Natural killer cell (primary cell): Measurements from ENCODE around the gene DLAT. TPM values are rescaled to one million over a fixed set of nuclear protein-coding genes. Genes with fewer than 3 reads are reported as not detected.

Source experiments
- ATAC-seq, 3 donors: fragments of 150-1000 bp in 2 of 3; fragments of 200-7000 bp in 1 of 3; cut with Tn5 transposase; 1 replicate in 1 of 3; 2 replicates in 2 of 3; pipeline ENCODE4 v1.10.0; 2021; ENCODE audit warnings: mild to moderate bottlenecking in 2 of 3, moderate library complexity in 2 of 3
- DNase-seq, 2 donors: peaks; one replicate each; pipeline versions ENCODE4 v3.0.0 to v3.0.0-alpha.2; 2013 to 2021; ENCODE audit warnings: mixed read lengths in 1 of 2
- H3K27ac ChIP-seq: one replicate; pipeline ENCODE4 v1.5.1; 2013; ENCODE audit warnings: mild to moderate bottlenecking, low read length
- H3K27me3 ChIP-seq: one replicate; pipeline ENCODE4 v1.6.1; 2013; ENCODE audit warnings: low read length; ENCODE audit not compliant: control insufficient read depth, insufficient read depth
- H3K36me3 ChIP-seq: one replicate; pipeline ENCODE4 v1.6.1; 2013; ENCODE audit warnings: low read length; ENCODE audit not compliant: control insufficient read depth, insufficient read depth
- H3K4me1 ChIP-seq: one replicate; pipeline ENCODE4 v1.6.1; 2013; ENCODE audit warnings: low read length; ENCODE audit not compliant: control insufficient read depth, insufficient read depth
- H3K4me3 ChIP-seq: one replicate; pipeline ENCODE4 v1.5.1; 2013; ENCODE audit warnings: low read length
- H3K9me3 ChIP-seq: one replicate; pipeline ENCODE4 v1.6.1; 2013; ENCODE audit warnings: low read length; ENCODE audit not compliant: control insufficient read depth, insufficient read depth
- H3K27ac Mint-ChIP-seq, 2 donors: one replicate each; pipeline ENCODE4 v1.8.0; 2022; ENCODE audit warnings: mild to moderate bottlenecking in 2 of 2, mixed read lengths in 2 of 2, moderate library complexity in 1 of 2
- H3K27me3 Mint-ChIP-seq, 2 donors: one replicate each; pipeline ENCODE4 v1.8.0; 2022; ENCODE audit warnings: low read depth in 2 of 2, mixed read lengths in 2 of 2
- H3K36me3 Mint-ChIP-seq: one replicate; pipeline ENCODE4 v1.8.0; 2022; ENCODE audit warnings: mixed read lengths
- H3K4me1 Mint-ChIP-seq, 2 donors: one replicate each; pipeline ENCODE4 v1.8.0; 2022; ENCODE audit warnings: mixed read lengths in 2 of 2
- H3K4me3 Mint-ChIP-seq: one replicate; pipeline ENCODE4 v1.8.0; 2022; ENCODE audit warnings: mild to moderate bottlenecking, moderate library complexity, mixed read lengths
- H3K9me3 Mint-ChIP-seq, 2 donors: one replicate each; pipeline ENCODE4 v1.8.0; 2022; ENCODE audit warnings: mixed read lengths in 2 of 2
- CTCF ChIP-seq: fragments of 200-600 bp; IDR thresholded peaks from one replicate; pipeline ENCODE4 v1.8.0; 2022; ENCODE audit warnings: antibody characterized with exemption
- WGBS: methylation state at CpG from one replicate; pipeline ENCODE4 v1.1.7; 2013; ENCODE audit warnings: missing lambda C conversion rate; ENCODE audit not compliant: insufficient coverage; 5-methylcytosine and 5-hydroxymethylcytosine counted together
- intact Hi-C: fragments of 100-400 bp; cut with micrococcal nuclease; formaldehyde crosslinking; loops from one replicate; pipeline ENCODE4 v1.14.2; 2022
- total RNA-seq, 4 donors: library from RNA; stranded (reverse); fragments of 120-200 nt in 1 of 4; gene quantifications; one replicate each; pipeline versions ENCODE4 v1.2.3 to v1.2.4, GENCODE V29; 2013 to 2022

DLAT gene
- total RNA-seq, 3 donors from 2014 or later (not counting 1 experiment from before 2014, with no cell fraction given): 12.6 to 16.2 (median 15.5) TPM

GRCh38 chr11:112017538-112017937 lies 7.7 kb upstream of the DLAT start:
- DNase-seq: no peak
- Mint-ChIP-seq H3K9me3 (no peaks in the 10 kb centered on the region), H3K27ac (no peak overlapping the region), H3K4me3 (no peak overlapping the region), H3K4me1 (no peaks in the 10 kb centered on the region), H3K36me3 (no peaks in the 10 kb centered on the region), H3K27me3 (peaks cover 6 to 7% of the 10 kb centered on the region in 2 donors)
- Histone ChIP-seq H3K36me3 (no peaks in the 10 kb centered on the region), H3K4me3 (no peak overlapping the region), H3K27ac (no peak overlapping the region), H3K4me1 (no peaks in the 10 kb centered on the region), H3K9me3 (no peaks in the 10 kb centered on the region), H3K27me3 (peaks cover 3% of the 10 kb centered on the region)
- no peak for TF ChIP-seq CTCF
- ATAC-seq: no peak
- WGBS: 98% methylated on average over 4 of the region's 4 CpGs
- intact Hi-C loops: no loop called here

DNA sequence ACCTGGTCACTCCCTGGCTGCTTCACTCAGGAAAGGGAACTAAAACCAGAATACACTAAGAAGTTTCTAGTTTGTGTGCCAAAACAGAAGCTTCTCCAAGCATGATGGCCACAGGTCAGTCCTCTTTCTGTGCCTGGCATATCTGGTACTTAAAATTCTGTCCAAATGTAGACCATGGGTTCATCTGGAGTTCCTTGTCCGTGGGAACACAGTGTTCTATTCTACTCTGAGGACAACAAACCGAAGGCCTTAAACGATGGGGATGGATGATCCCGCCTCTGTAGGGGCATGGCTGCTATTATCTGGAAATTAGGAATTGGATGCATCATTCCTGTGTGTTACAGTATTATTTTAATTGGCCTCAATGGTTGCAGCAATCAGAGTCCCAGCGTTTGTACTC lies 6.1 kb upstream of the DLAT start:
- Histone ChIP-seq H3K27me3 (peaks cover 3% of the 10 kb centered on the region), H3K4me3 (no peak overlapping the region), H3K9me3 (no peaks in the 10 kb centered on the region), H3K27ac (no peak overlapping the region), H3K4me1 (peaks cover 7% of the 10 kb centered on the region), H3K36me3 (no peaks in the 10 kb centered on the region)
- H3K4me3 Mint-ChIP-seq: no peak overlapping the region
- ATAC-seq (no peak), DNase-seq (no peak)
- no peak overlapping the region for H3K27ac Mint-ChIP-seq
- TF ChIP-seq CTCF: no peak
- H3K4me1 Mint-ChIP-seq: peaks cover 0 to 2% of the 10 kb centered on the region in 2 donors
- 97% methylated on average over 5 of the region's 5 CpGs for WGBS
- peaks cover 3 to 6% of the 10 kb centered on the region in 2 donors for H3K27me3 Mint-ChIP-seq
- intact Hi-C loops: no loop called here
- no peaks in the 10 kb centered on the region for H3K9me3 Mint-ChIP-seq
- H3K36me3 Mint-ChIP-seq: no peaks in the 10 kb centered on the region

GRCh38 chr11:112023104-112023503 lies 2.1 kb upstream of the DLAT start:
- DNase-seq (peak in 1 of 2 donors; percentile 7), ATAC-seq (no peak)
- no peaks in the 10 kb centered on the region for H3K27me3 ChIP-seq
- no peak overlapping the region for H3K27ac Mint-ChIP-seq
- no peaks in the 10 kb centered on the region for H3K27me3 Mint-ChIP-seq
- peaks cover 20 to 21% of the 10 kb centered on the region in 2 donors for H3K4me1 Mint-ChIP-seq
- H3K4me3 Mint-ChIP-seq: peak overlapping the region; percentile 60
- H3K4me1 ChIP-seq: peaks cover 21% of the 10 kb centered on the region
- no peak overlapping the region for H3K27ac ChIP-seq
- 82% methylated on average over 3 of the region's 3 CpGs for WGBS
- H3K36me3 Mint-ChIP-seq: no peaks in the 10 kb centered on the region
- H3K4me3 ChIP-seq: no peak overlapping the region
- no peak for TF ChIP-seq CTCF
- intact Hi-C loops: no loop called here
- no peaks in the 10 kb centered on the region for H3K9me3 Mint-ChIP-seq
- no peaks in the 10 kb centered on the region for H3K36me3 ChIP-seq
- no peaks in the 10 kb centered on the region for H3K9me3 ChIP-seq

GRCh38 chr11:112024178-112024772 lies 933 bp upstream of the DLAT start:
- H3K27me3 Mint-ChIP-seq: no peaks in the 10 kb centered on the region
- Histone ChIP-seq H3K36me3 (peaks cover 10% of the 10 kb centered on the region), H3K27ac (peak overlapping the region; percentile 75), H3K27me3 (no peaks in the 10 kb centered on the region), H3K4me3 (peak overlapping the region; percentile 93), H3K9me3 (no peaks in the 10 kb centered on the region), H3K4me1 (peaks cover 21% of the 10 kb centered on the region)
- peak overlapping the region; percentile 99 for H3K4me3 Mint-ChIP-seq
- ATAC-seq (no peak), DNase-seq (peak in 1 of 2 donors; percentile 52)
- no peaks in the 10 kb centered on the region for H3K36me3 Mint-ChIP-seq
- 5% methylated on average over 9 of the region's 10 CpGs for WGBS
- intact Hi-C loops: loop anchor here (2.0 kb wide), 1 partner anchor 97 kb away; no protein-coding TSS in a partner anchor
- no peak for TF ChIP-seq CTCF
- peak overlapping the region; percentile 91 to 94 for H3K27ac Mint-ChIP-seq
- H3K9me3 Mint-ChIP-seq: no peaks in the 10 kb centered on the region
- H3K4me1 Mint-ChIP-seq: peaks cover 20 to 21% of the 10 kb centered on the region in 2 donors
